HUDEP-2 (cell line): ENCODE data around the gene CST9.

ENCODE experiments used
- DNase-seq, 76 experiments: peaks; one replicate each; lab custom pipeline; 2025; ENCODE audit not compliant: unreplicated experiment in 76 of 76; lab: John Stamatoyannopoulos, UW

CST9 gene

DNA sequence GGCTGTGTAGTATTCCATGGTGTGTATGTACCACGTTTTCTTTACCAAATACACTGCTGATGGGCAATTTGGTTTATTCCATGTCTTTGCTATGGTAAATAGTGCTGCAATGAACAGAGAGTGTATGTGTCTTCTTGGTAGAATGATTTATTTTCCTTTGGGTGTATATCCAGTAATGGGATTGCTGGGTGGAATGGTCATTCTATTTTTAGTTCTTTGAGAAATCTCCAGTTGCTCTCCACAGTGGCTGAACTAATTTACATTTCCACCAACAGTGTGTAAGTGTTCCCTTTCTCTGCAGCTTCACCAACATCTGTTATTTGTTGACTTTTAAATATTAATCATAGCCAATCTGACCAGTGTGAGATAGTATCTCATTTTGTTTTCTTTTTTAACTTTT lies 51.3 kb downstream of the CST9 start:
- DNase-seq, result no peak
